Liver (tissue), 9 donors: ENCODE measurements around the gene CCL25. TPM values are rescaled to one million over a fixed set of nuclear protein-coding genes. Genes with fewer than 3 reads are reported as not detected.

Experiments used
- DNase-seq: peaks from one replicate; pipeline ENCODE4 v3.0.0-alpha.2; 2017; ENCODE audit warnings: low spot score
- H3K27ac ChIP-seq, 2 donors: one replicate each; pipeline ENCODE4 v1.7.0; 2013; ENCODE audit warnings: inconsistent platforms in 2 of 2, low read length in 2 of 2, control low read depth in 1 of 2, low read depth in 1 of 2, mild to moderate bottlenecking in 1 of 2
- H3K27me3 ChIP-seq, 4 donors: one replicate each; pipeline versions ENCODE4 v1.6.1 to v1.7.0; 2013; ENCODE audit warnings: low read length in 3 of 4, inconsistent platforms in 1 of 4, mild to moderate bottlenecking in 1 of 4, moderate library complexity in 1 of 4; ENCODE audit not compliant: control insufficient read depth in 4 of 4, insufficient read depth in 4 of 4
- H3K36me3 ChIP-seq, 4 donors: one replicate each; pipeline versions ENCODE4 v1.6.1 to v1.7.0; 2013; ENCODE audit warnings: low read length in 3 of 4, mild to moderate bottlenecking in 3 of 4, low read depth in 1 of 4, moderate library complexity in 1 of 4; ENCODE audit not compliant: control insufficient read depth in 4 of 4, insufficient read depth in 3 of 4
- H3K4me1 ChIP-seq, 4 donors: one replicate each; pipeline versions ENCODE4 v1.6.1 to v1.7.0; 2013; ENCODE audit warnings: low read length in 3 of 4, mild to moderate bottlenecking in 3 of 4, moderate library complexity in 1 of 4; ENCODE audit not compliant: control insufficient read depth in 4 of 4, insufficient read depth in 4 of 4
- H3K4me3 ChIP-seq, 3 donors: one replicate each; pipeline versions ENCODE4 v1.6.1 to v1.7.0; 2013; ENCODE audit warnings: low read length in 3 of 3, control low read depth in 1 of 3, low read depth in 1 of 3, mild to moderate bottlenecking in 1 of 3
- H3K9ac ChIP-seq, 2 donors: one replicate each; pipeline ENCODE4 v1.7.0; 2013; ENCODE audit warnings: low read length in 2 of 2, mild to moderate bottlenecking in 2 of 2, moderate library complexity in 2 of 2, control low read depth in 1 of 2, low read depth in 1 of 2
- H3K9me3 ChIP-seq, 4 donors: one replicate each; pipeline versions ENCODE4 v1.6.1 to v1.7.0; 2013; ENCODE audit warnings: low read length in 3 of 4; ENCODE audit not compliant: control insufficient read depth in 4 of 4
- ATF3 ChIP-seq: IDR thresholded peaks from 2 replicates; pipeline ENCODE4 v1.6.1; 2016; ENCODE audit warnings: antibody characterized with exemption
- EGR1 ChIP-seq, 2 donors: IDR thresholded peaks; 2 replicates each; pipeline ENCODE4 v1.6.1; 2016 to 2018; ENCODE audit warnings: antibody characterized with exemption in 2 of 2, low read depth in 2 of 2
- FOXA1 ChIP-seq: IDR thresholded peaks from 2 replicates; pipeline ENCODE4 v1.6.1; 2016; ENCODE audit warnings: antibody characterized with exemption
- FOXA2 ChIP-seq: IDR thresholded peaks from 2 replicates; pipeline ENCODE4 v1.6.1; 2016; ENCODE audit warnings: antibody characterized with exemption
- GABPA ChIP-seq, 2 donors: IDR thresholded peaks in 1 of 2; conservative IDR thresholded peaks in 1 of 2; 2 replicates each; pipeline ENCODE4 v1.6.1; 2016; ENCODE audit warnings: antibody characterized with exemption in 2 of 2, mild to moderate bottlenecking in 1 of 2, moderate library complexity in 1 of 2
- HNF4A ChIP-seq, 2 donors: conservative IDR thresholded peaks; 2 replicates each; pipeline ENCODE4 v1.6.1; 2016; ENCODE audit warnings: antibody characterized with exemption in 2 of 2, mild to moderate bottlenecking in 2 of 2
- HNF4G ChIP-seq: IDR thresholded peaks from 2 replicates; pipeline ENCODE4 v1.6.1; 2016; ENCODE audit warnings: antibody characterized with exemption
- JUND ChIP-seq, 2 donors: IDR thresholded peaks; 2 replicates each; pipeline ENCODE4 v1.6.1; 2016; ENCODE audit warnings: antibody characterized with exemption in 2 of 2
- NR2F2 ChIP-seq: IDR thresholded peaks from 2 replicates; pipeline ENCODE4 v1.6.1; 2016; ENCODE audit warnings: antibody characterized with exemption
- RAD21 ChIP-seq, 2 donors: IDR thresholded peaks; 2 replicates each; pipeline ENCODE4 v1.6.1; 2016; ENCODE audit warnings: antibody characterized with exemption in 2 of 2, mild to moderate bottlenecking in 2 of 2
- REST ChIP-seq: IDR thresholded peaks from 2 replicates; pipeline ENCODE4 v1.6.1; 2016; ENCODE audit warnings: antibody characterized with exemption, mild to moderate bottlenecking
- RXRA ChIP-seq, 2 donors: IDR thresholded peaks; 2 replicates each; pipeline ENCODE4 v1.6.1; 2017 to 2018; ENCODE audit warnings: antibody characterized with exemption in 2 of 2, mild to moderate bottlenecking in 1 of 2
- SP1 ChIP-seq: IDR thresholded peaks from 2 replicates; pipeline ENCODE4 v1.6.1; 2018; ENCODE audit warnings: antibody characterized with exemption, mild to moderate bottlenecking
- TAF1 ChIP-seq: conservative IDR thresholded peaks from 2 replicates; pipeline ENCODE4 v1.6.1; 2016; ENCODE audit warnings: antibody characterized with exemption, mild to moderate bottlenecking
- YY1 ChIP-seq: IDR thresholded peaks from 2 replicates; pipeline ENCODE4 v1.6.1; 2016; ENCODE audit warnings: antibody characterized with exemption, mild to moderate bottlenecking
- WGBS: extraction: QIAGEN DNeasy Blood & Tissue Kit; methylation state at CpG from one replicate; pipeline ENCODE4 v1.1.7; 2013; 5-methylcytosine and 5-hydroxymethylcytosine counted together
- polyA plus RNA-seq, 2 donors: library from polyadenylated mRNA; stranded (reverse) in 1 of 2; unstranded in 1 of 2; fragments of 200-250 nt in 1 of 2; fragments of >200 nt in 1 of 2; fragmentation: Nextera tagmentation in 1 of 2; extraction: Ambion mirVana in 1 of 2; gene quantifications; one replicate each; pipeline versions ENCODE4 v1.2.1 to v1.2.3, GENCODE V29; 2013 to 2015
- total RNA-seq, 2 donors: library from RNA; depleted of rRNA; stranded (reverse); fragments of >200 nt; gene quantifications; one replicate each; pipeline ENCODE4 v1.2.3, GENCODE V29; 2014
- TF ChIP-seq, protein P1 (sequence below): fragments of 150-350 bp; IDR thresholded peaks from 2 replicates; pipeline ENCODE4 v1.5.1; 2017; ENCODE audit warnings: improper control_type of control experiment, low read depth, low read length; ENCODE audit not compliant: missing input control
- TF ChIP-seq, protein P2 (sequence below): IDR thresholded peaks from 2 replicates; pipeline ENCODE4 v1.6.1; 2016; ENCODE audit warnings: antibody characterized with exemption
- TF ChIP-seq, protein P3 (sequence below): IDR thresholded peaks from 2 replicates; pipeline ENCODE4 v1.6.1; 2016; ENCODE audit warnings: antibody characterized with exemption
- donor health status: healthy.
- donor health status: healthy.
- donor health status: healthy.
- donor health status: healthy.
- donor health status: healthy.

The CCL25 gene
- total and polyA plus RNA-seq, 4 donors: not detected

DNA sequence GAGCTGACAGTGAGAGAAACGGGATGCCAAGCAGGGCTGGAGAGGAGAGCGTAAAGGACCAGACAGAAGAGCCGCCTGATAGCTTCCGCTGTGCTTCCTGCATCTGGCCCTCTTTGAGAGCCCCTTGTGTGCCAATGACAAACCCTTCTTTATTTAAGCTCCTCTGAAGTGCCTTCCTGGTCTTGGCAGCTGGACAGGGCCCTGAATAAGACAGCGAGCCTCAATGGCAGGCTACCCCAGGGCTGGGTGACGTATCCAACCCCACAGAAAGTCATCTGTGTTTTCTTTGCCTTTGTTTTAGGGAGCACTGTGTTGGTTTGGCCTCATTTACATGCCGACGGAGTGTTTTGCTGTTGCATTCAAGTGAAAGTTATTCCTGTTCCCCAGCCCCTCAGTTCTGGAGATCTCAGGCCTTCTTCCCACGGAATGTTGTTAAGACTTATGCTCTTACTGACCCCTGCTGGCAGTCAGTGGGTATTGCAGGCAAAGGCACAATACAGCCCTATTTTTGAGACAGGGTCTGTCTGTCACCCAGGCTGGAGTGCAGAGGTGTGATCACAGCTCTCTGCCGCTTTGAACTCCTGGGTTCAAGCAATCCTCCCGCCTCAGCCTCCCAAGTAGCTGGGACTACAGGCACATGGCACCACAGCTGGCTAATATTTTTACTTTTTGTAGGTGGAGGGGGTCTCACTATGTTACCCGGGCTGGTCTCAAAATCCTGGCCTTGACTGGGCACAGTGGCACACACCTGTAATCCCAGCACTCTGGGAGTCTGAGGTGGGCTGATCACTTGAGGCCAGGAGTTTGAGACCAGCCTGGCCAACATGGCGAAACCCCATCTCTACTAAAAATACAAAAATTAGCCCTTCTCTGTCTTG lies 16.8 kb downstream of the CCL25 start:
- no peak overlapping the region for H3K27ac ChIP-seq
- no peak overlapping the region for H3K9ac ChIP-seq
- peaks cover 4 to 13% (median 7%) of the 10 kb centered on the region in 4 donors for H3K9me3 ChIP-seq
- H3K36me3 ChIP-seq: no peaks in the 10 kb centered on the region
- DNase-seq: no peak
- H3K4me3 ChIP-seq: no peak overlapping the region
- no peaks in the 10 kb centered on the region for H3K27me3 ChIP-seq
- H3K4me1 ChIP-seq: no peaks in the 10 kb centered on the region
- TF ChIP-seq YY1 (no peak), JUND (IDR thresholded peaks at IDR 0.05) (no peak), FOXA1 (no peak), ATF3 (no peak), RAD21 (IDR thresholded peaks at IDR 0.05) (peak in 1 of 2 donors; percentile 28), RXRA (IDR thresholded peaks at IDR 0.05) (no peak), SP1 (no peak), NR2F2 (no peak)
- TF ChIP-seq, protein P1, sequence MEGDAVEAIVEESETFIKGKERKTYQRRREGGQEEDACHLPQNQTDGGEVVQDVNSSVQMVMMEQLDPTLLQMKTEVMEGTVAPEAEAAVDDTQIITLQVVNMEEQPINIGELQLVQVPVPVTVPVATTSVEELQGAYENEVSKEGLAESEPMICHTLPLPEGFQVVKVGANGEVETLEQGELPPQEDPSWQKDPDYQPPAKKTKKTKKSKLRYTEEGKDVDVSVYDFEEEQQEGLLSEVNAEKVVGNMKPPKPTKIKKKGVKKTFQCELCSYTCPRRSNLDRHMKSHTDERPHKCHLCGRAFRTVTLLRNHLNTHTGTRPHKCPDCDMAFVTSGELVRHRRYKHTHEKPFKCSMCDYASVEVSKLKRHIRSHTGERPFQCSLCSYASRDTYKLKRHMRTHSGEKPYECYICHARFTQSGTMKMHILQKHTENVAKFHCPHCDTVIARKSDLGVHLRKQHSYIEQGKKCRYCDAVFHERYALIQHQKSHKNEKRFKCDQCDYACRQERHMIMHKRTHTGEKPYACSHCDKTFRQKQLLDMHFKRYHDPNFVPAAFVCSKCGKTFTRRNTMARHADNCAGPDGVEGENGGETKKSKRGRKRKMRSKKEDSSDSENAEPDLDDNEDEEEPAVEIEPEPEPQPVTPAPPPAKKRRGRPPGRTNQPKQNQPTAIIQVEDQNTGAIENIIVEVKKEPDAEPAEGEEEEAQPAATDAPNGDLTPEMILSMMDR: peak; percentile 31
- WGBS: 78% methylated on average over 13 of the region's 13 CpGs

DNA sequence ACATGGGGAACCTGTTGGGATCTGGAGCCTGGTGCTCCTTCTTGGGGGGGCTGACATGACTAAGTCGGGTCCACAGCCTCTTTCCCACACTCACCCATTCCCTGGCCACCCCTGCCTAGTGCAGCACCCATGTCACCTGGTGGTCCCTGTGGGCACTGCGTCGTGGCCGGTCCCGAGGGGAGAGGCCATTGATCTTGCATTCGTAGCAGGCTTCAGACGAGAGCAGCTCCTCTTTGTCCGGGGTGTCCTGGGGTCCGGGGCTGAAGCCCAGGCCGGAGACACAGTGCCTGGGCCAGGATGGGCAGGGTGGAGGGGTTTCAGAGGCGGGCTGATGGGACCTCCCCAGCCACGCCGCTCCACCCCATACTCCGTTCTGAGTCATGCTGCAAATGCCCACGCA lies 19.4 kb downstream of the CCL25 start:
- Histone ChIP-seq H3K27ac (no peak overlapping the region), H3K27me3 (no peaks in the 10 kb centered on the region), H3K9me3 (peaks cover 4 to 13% (median 9%) of the 10 kb centered on the region in 4 donors), H3K9ac (no peak overlapping the region), H3K4me1 (no peaks in the 10 kb centered on the region), H3K36me3 (no peaks in the 10 kb centered on the region), H3K4me3 (no peak overlapping the region)
- no peak for DNase-seq
- 91% methylated on average over 15 of the region's 15 CpGs for WGBS
- TF ChIP-seq HNF4G (no peak), GABPA (IDR thresholded peaks at IDR 0.05 in 1 of 2, conservative IDR thresholded peaks at IDR 0.05 in 1 of 2) (no peak), YY1 (no peak), FOXA1 (no peak), FOXA2 (no peak), REST (no peak), HNF4A (conservative IDR thresholded peaks at IDR 0.05) (no peak), TAF1 (no peak), RAD21 (IDR thresholded peaks at IDR 0.05) (no peak), NR2F2 (no peak), EGR1 (IDR thresholded peaks at IDR 0.05; ENCODE audit: low read depth in 2 of 2) (no peak), JUND (IDR thresholded peaks at IDR 0.05) (no peak), ATF3 (no peak), SP1 (no peak)
- TF ChIP-seq, protein P2, sequence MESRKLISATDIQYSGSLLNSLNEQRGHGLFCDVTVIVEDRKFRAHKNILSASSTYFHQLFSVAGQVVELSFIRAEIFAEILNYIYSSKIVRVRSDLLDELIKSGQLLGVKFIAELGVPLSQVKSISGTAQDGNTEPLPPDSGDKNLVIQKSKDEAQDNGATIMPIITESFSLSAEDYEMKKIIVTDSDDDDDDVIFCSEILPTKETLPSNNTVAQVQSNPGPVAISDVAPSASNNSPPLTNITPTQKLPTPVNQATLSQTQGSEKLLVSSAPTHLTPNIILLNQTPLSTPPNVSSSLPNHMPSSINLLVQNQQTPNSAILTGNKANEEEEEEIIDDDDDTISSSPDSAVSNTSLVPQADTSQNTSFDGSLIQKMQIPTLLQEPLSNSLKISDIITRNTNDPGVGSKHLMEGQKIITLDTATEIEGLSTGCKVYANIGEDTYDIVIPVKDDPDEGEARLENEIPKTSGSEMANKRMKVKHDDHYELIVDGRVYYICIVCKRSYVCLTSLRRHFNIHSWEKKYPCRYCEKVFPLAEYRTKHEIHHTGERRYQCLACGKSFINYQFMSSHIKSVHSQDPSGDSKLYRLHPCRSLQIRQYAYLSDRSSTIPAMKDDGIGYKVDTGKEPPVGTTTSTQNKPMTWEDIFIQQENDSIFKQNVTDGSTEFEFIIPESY: no peak
- TF ChIP-seq, protein P3, sequence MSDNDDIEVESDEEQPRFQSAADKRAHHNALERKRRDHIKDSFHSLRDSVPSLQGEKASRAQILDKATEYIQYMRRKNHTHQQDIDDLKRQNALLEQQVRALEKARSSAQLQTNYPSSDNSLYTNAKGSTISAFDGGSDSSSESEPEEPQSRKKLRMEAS: no peak
- TF ChIP-seq, protein P1: no peak
